Measurements from ENCODE around the gene HTR1D.
A peak's percentile ranks its signal among the peaks of the same experiment; 100 is the strongest.
"Not testable (repeated sequence)": the region's sequence is repeated elsewhere in the genome, so short reads cannot be mapped to it uniquely, and the experiment has no call there.

The HTR1D gene

DNA sequence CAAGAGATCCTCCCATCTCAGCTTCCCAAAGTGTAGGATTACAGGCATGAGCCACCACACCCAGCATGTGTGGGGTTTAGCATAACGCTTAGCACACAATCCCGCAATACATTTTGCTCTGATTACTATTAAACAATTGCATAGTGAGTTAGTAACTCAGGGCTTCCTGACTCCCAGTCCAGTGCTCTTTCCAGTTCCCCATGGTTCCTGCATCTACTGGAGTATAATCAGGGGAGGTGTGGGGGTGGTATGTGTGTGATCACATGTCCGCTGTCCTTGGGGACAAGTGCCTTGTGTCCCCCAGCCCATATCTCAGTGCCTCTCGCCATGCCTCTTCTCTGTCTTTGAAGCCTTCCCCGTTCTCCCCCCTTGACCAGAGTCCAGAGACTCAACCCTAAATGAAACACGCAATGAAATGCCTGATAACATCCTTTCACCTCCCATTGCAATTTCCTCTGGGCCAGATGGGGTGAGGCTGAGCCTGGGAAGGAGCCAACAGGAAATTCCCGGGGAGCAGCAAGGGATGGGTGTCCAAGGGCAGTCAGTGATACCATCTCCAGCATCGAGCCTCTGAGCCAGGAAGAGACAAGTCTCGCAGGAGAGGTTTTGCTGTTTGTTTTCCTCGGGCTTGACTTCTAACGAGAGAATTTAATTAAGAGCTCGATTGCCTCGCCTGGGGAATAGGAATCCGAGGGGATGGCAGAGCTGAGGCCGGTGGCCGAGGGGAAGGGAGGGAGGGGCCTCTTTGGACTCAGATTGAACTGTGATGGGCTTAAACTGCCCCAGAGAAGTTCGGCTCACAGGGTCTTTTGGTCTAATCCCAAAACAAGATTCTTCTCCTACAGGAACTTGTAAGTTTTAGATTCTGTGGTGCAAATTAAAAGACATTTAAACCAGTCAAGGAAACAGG is 7.7 kb upstream of the HTR1D start:
- H3K27me3 Mint-ChIP-seq, result peaks cover 21% of the 10 kb centered on the region
- no peak for DNase-seq
- no peaks in the 10 kb centered on the region for H3K36me3 Mint-ChIP-seq (ENCODE audit: low read depth)
- no peaks in the 10 kb centered on the region for H3K4me1 Mint-ChIP-seq
- H3K9me3 Mint-ChIP-seq, result peaks cover 3% of the 10 kb centered on the region
- no peak overlapping the region for H3K27ac Mint-ChIP-seq
- no peak for ATAC-seq
- H3K4me3 Mint-ChIP-seq, result no peak overlapping the region

DNA sequence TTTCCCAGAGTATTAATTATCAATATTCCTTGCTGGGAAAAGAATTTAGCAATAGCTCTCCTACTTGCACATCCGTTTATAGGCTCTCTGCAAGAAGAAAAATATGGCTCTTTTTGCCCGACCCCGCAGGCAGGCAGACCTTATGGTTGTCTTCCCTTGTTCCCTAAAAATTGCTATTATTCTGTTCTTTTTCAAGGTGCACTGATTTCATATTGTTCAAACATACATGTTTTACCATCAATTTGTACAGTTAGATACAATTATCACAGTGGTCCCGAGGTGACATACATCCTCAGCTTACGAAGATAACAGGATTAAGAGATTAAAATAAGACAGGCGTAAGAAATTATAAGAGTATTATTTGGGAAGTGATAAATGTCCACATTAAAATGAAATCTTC is 6.7 kb upstream of the HTR1D start:
- H3K27me3 Mint-ChIP-seq, result peaks cover 26% of the 10 kb centered on the region
- H3K27ac Mint-ChIP-seq; H3K4me1 Mint-ChIP-seq; H3K9me3 Mint-ChIP-seq; ATAC-seq; H3K36me3 Mint-ChIP-seq (ENCODE audit: low read depth); DNase-seq; H3K4me3 Mint-ChIP-seq: not testable (repeated sequence)

DNA sequence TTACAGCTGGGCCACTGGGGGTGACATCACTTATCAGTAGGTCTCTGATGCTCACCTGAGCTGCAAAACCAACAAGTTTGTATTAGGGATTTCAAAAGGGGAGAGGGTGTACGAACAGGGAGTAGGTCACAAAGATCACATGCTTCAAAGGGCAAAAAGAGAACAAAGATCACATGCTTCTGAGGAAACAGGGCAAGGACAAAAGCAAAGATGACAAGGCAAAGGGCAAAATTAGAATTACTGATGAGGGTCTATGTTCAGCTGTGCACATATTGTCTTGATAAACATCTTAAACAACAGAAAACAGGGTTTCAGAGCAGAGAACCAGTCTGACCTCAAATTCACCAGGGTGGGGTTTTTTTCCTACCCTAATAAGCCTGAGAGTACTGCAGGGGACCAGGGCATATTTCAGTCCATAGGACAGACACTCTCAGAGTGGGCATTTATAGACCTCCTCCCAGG is 6.2 kb upstream of the HTR1D start:
- not testable (repeated sequence) for DNase-seq; H3K4me3 Mint-ChIP-seq; H3K27ac Mint-ChIP-seq; H3K4me1 Mint-ChIP-seq; ATAC-seq; H3K9me3 Mint-ChIP-seq; H3K36me3 Mint-ChIP-seq (ENCODE audit: low read depth)
- peaks cover 30% of the 10 kb centered on the region for H3K27me3 Mint-ChIP-seq

DNA sequence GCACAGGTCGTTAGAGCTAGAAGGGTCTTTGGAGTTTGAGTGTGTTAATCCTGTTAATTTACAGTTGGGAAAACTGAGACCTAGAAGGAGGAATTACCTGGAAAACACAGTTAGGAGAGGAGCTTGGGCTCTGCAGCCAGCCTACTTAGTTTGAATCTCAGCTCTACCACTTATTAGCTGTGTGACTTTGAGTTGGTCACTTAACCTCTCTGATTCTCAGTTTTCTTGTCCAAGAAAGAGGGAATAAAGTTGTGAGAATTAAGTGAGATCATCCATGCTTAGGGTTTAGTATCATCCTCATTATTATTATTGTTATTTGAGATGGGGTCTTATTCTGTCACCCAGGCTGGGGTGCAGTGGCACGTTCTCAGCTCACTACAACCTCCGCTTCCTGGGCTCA is 5.4 kb upstream of the HTR1D start:
- H3K4me3 Mint-ChIP-seq, result no peak overlapping the region
- peaks cover 3% of the 10 kb centered on the region for H3K9me3 Mint-ChIP-seq
- ATAC-seq, result no peak
- H3K27ac Mint-ChIP-seq, result no peak overlapping the region
- no peaks in the 10 kb centered on the region for H3K36me3 Mint-ChIP-seq (ENCODE audit: low read depth)
- H3K27me3 Mint-ChIP-seq, result peaks cover 38% of the 10 kb centered on the region
- DNase-seq, result no peak
- H3K4me1 Mint-ChIP-seq, result peaks cover under 1% of the 10 kb centered on the region

DNA sequence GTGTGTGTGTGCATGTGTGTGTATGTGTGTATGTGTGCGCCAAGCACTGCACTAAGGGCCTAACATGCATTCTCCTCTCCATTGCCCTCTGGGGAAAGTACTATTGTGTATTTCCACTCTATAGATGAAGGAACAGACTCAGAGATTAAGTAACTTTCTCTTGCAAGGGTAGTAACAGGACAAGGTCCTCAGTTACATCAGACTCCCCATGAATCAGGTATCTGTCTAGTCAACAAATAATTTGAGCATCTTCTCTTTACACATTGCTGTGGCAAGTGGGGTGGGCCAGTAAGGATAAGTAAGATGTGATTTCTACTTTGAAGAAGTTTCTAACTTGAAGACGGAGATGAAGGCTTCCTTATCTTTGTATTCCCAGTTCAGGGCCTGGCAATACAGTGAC is 5.0 kb upstream of the HTR1D start:
- DNase-seq, result no peak
- ATAC-seq, result no peak
- Mint-ChIP-seq H3K4me3 (no peak overlapping the region), H3K36me3 (ENCODE audit: low read depth) (no peaks in the 10 kb centered on the region), H3K4me1 (peaks cover 2% of the 10 kb centered on the region), H3K9me3 (peaks cover 3% of the 10 kb centered on the region), H3K27ac (no peak overlapping the region), H3K27me3 (peaks cover 41% of the 10 kb centered on the region)

DNA sequence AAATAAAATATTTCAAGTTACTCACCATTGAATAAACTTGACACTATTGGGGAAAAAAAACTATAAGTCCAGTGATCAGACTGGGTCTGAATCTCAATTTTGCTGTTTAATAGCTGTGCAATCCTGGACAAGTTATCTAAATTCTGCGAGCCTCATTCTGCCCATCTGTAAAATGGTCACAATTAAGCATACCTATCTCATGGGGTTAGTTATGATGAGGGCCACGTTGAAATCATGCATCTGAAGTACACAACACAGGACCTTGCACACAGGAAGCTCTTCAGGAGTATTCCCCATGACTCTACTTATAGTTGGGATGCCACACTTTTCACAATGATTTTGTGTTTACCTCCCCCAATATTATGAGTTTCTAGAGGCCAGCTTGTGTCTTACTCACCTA is 3.8 kb upstream of the HTR1D start:
- DNase-seq (no peak), ATAC-seq (no peak)
- Mint-ChIP-seq H3K36me3 (ENCODE audit: low read depth) (no peaks in the 10 kb centered on the region), H3K27ac (no peak overlapping the region), H3K4me1 (peaks cover 4% of the 10 kb centered on the region), H3K4me3 (no peak overlapping the region), H3K27me3 (peaks cover 46% of the 10 kb centered on the region), H3K9me3 (peaks cover 3% of the 10 kb centered on the region)

DNA sequence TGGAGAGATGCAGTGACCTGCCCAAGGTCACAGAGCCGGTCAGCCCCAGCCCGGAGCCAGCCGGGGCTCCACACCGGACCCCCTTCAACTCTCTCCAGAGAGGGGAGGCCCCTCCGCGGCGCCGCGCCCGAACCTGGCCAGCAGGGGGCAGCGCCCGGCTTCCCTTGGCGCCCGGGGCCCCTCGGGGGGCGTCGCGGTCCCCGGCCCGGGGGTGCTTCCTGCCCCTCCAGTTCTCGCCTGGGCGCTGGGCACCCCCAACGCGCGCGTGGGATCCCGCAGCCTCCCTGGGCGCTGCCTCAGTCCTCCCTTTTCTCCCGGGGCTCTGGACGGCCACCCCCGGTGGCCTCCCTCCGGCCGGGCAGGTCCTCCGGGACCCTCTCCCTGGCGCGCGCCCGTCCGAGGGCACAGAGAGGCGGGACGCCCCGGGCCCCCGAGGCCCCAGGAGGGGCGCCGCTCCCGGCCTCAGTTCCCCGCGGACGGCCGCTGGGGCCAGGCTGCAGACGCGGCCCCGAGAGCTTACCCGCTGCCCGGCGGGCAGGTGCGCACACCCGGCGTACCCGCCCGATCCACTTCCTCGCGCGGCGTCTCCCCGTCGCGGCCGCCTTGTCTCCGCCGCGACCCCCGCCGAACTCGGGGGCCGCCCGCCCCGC is 406 bp downstream of the HTR1D start:
- Mint-ChIP-seq H3K27me3 (peaks cover 69% of the 10 kb centered on the region), H3K27ac (no peak overlapping the region), H3K4me1 (peaks cover 4% of the 10 kb centered on the region), H3K4me3 (peak overlapping the region; percentile 33), H3K9me3 (no peaks in the 10 kb centered on the region), H3K36me3 (ENCODE audit: low read depth) (no peaks in the 10 kb centered on the region)
- ATAC-seq (peak; percentile 62), DNase-seq (peak; percentile 52)

DNA sequence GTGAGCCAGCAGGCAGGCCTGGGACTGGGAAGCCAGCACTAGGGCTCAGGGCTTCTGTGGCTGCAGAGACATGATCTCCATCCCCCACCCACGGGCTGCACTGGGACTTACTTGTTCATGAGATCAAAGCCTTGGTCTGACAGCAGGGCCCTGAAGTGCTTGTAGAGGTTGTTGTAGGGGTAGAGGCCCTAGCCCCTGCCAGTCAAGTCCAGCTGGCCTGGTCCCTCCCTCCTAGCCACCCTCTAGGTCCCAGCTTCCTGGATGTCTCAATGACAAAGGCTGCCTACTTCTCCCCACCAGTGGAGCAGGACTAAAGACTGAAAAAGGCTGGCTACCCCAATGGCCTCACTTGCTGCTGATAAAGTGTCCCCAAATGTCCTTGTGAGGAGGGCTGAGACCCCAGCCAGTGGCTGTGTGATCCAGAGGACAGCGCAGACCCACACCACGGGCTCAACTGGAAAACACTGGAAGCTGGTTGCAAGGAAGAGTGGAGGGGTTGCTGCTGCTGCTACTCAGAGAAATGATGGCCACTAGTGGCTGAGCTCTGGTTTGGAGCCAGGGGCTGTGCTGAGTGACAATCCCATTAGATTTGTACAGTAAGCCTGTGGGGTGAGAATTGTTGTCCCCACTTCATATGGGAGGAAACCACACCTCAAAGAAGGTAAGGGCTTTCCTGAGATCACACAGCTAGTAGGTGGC is 1.4 kb downstream of the HTR1D start:
- peak overlapping the region; percentile 24 for H3K4me3 Mint-ChIP-seq
- no peak for DNase-seq
- no peak overlapping the region for H3K27ac Mint-ChIP-seq
- H3K36me3 Mint-ChIP-seq (ENCODE audit: low read depth), result no peaks in the 10 kb centered on the region
- H3K4me1 Mint-ChIP-seq, result peaks cover 6% of the 10 kb centered on the region
- no peak for ATAC-seq
- H3K9me3 Mint-ChIP-seq, result no peaks in the 10 kb centered on the region
- peaks cover 75% of the 10 kb centered on the region for H3K27me3 Mint-ChIP-seq

DNA sequence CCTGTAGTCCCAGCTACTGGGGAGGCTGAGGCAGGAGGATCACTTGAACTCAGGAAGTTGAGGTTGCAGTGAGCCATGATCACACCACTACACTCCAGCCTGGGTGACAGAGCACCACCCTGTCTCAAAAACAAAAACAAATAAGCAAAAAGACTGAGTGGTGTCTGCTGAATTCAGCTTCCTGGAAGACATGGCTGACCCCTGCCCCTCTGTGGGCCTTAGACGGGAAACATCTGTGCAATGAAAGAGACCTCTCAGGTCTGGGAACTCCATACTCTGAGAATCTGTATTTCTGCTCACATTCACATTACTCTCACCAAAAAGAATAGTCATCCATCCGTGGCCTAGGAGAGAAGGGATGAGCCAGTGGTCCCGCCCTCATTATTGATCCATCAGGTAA is 2.0 kb downstream of the HTR1D start:
- H3K9me3 Mint-ChIP-seq, result no peaks in the 10 kb centered on the region
- no peak overlapping the region for H3K27ac Mint-ChIP-seq
- H3K27me3 Mint-ChIP-seq, result peaks cover 72% of the 10 kb centered on the region
- H3K4me1 Mint-ChIP-seq, result peaks cover 6% of the 10 kb centered on the region
- no peaks in the 10 kb centered on the region for H3K36me3 Mint-ChIP-seq (ENCODE audit: low read depth)
- DNase-seq (no peak), ATAC-seq (no peak)
- H3K4me3 Mint-ChIP-seq, result no peak overlapping the region

DNA sequence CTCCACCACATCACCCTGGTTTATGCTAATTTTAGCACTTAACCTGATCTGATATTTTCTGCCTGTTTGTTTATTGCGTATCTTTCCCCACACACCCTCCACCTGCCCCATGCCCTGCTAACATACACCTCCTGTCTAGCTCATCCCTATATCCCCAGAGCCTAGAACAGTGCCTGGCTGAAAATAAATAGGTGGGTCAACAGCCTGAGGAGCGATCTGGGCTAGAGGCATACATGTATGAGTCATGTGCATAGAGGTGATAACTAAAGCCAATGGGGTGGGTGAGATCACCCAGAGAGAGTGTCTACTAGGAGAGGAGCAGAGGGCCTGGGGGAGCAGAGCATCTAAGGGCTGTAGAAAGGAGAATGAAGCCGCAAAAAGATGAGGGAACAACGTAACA is 2.7 kb downstream of the HTR1D start:
- Mint-ChIP-seq H3K36me3 (ENCODE audit: low read depth) (no peaks in the 10 kb centered on the region), H3K27me3 (peaks cover 70% of the 10 kb centered on the region), H3K27ac (no peak overlapping the region), H3K9me3 (no peaks in the 10 kb centered on the region), H3K4me1 (peaks cover 6% of the 10 kb centered on the region), H3K4me3 (no peak overlapping the region)
- DNase-seq, result no peak
- no peak for ATAC-seq

DNA sequence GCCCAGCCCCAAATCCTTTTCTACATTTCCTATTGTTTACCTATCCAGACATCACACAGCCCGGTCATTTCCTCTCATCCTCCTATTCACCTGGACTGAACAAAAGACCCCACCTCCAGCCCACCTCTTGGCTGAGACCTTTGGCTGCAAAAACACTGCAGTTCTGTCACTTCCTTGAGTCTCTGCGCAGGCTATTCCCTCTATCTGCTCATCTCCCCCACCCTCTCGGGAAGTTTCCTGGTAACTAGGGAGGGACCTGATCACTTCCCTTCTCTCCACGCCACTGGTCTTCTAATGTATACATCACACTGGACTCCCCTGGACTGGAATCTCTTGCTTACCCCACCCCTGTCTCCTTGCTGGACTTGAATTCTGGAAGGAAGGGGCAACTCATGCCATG is 5.3 kb downstream of the HTR1D start:
- ATAC-seq (no peak), DNase-seq (no peak)
- Mint-ChIP-seq H3K36me3 (ENCODE audit: low read depth) (no peaks in the 10 kb centered on the region), H3K27me3 (peaks cover 50% of the 10 kb centered on the region), H3K9me3 (no peaks in the 10 kb centered on the region), H3K27ac (no peak overlapping the region), H3K4me3 (no peak overlapping the region), H3K4me1 (peaks cover 4% of the 10 kb centered on the region)

DNA sequence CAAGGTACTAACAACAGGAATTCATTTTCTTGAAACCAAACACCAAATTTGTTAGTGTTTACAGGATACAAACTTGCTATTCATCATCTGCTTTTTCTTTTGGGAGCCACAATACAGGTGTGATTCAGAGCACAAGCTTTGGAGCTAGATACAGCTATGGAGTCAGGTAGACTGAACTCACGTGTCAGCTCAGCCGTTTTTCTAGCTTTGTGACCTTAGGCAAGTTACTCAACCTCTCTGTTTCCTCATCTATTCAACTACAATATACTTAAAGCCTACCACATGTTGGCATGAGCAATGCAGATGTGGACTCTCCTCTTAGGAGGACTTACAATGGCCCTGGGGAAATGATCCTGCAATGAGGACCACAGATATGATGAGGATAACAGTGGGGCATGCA is 6.3 kb downstream of the HTR1D start:
- Mint-ChIP-seq H3K4me1 (peaks cover 2% of the 10 kb centered on the region), H3K4me3 (no peak overlapping the region), H3K27ac (no peak overlapping the region), H3K27me3 (peaks cover 44% of the 10 kb centered on the region), H3K9me3 (no peaks in the 10 kb centered on the region), H3K36me3 (ENCODE audit: low read depth) (no peaks in the 10 kb centered on the region)
- ATAC-seq (no peak), DNase-seq (no peak)

DNA sequence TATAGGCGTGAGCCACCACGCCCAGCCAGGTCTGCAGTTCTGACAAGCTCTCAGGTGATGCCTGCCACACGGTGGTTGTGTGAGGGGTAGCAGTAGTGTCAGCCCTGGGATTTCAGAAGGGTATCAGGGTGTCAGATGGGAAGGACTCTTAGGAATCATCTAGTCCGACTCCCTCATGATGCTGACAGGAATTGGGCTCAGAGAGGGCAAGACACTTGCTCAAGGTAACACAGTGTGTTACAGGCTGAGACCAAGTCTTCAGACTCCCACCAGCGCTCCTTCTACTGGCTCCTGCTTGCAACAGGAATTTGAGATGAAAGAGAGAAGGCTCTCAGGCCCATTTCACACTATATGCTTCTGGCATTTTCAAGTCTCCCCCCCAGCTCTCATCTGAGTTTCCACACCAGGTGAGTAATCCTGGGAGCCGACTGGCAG is 6.9 kb downstream of the HTR1D start:
- Mint-ChIP-seq H3K36me3 (ENCODE audit: low read depth) (no peaks in the 10 kb centered on the region), H3K27ac (no peak overlapping the region), H3K9me3 (no peaks in the 10 kb centered on the region), H3K4me1 (peaks cover 2% of the 10 kb centered on the region), H3K27me3 (peaks cover 40% of the 10 kb centered on the region), H3K4me3 (no peak overlapping the region)
- no peak for DNase-seq
- ATAC-seq, result no peak

DNA sequence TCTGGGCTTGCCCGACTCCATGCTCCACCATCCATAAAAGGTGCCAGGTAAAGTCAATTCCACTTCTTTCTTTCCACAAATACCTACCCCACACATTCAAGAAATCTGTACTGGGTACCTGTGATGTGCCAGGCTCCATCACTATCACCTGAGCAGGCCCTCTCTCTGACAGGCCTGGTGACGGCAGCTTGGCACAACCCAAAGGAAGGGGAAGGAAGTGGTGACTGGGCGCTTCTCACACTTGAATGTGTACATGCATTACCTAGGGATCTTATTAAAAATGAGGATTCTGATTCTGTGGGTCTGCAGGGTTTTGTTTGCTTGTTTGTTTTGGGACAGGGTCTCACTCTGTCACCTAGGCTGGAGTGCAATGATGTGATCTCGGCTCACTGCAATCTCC is 7.5 kb downstream of the HTR1D start:
- ATAC-seq (no peak), DNase-seq (no peak)
- H3K9me3 Mint-ChIP-seq, result no peaks in the 10 kb centered on the region
- no peak overlapping the region for H3K4me3 Mint-ChIP-seq
- peaks cover 2% of the 10 kb centered on the region for H3K4me1 Mint-ChIP-seq
- no peak overlapping the region for H3K27ac Mint-ChIP-seq
- H3K36me3 Mint-ChIP-seq (ENCODE audit: low read depth), result no peaks in the 10 kb centered on the region
- H3K27me3 Mint-ChIP-seq, result peaks cover 35% of the 10 kb centered on the region

DNA sequence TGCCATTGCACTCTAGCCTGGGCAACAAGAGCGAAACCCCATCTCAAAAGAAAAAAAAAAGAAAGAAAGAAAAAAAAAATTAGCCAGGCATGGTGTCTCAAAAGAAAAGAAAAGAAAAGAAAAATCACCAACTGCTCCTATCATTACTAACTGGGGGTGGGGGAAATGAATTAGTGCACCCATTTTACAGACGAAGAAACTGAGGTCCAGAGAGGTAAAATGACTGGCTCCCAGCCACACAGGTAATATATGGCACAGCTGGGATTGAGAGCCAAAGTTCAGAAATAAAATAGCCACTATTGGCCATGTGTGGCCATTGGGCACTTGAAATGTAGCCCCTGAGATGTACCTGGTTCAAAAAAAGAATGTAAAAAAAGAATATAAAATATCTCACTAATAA is 8.8 kb downstream of the HTR1D start:
- no peaks in the 10 kb centered on the region for H3K9me3 Mint-ChIP-seq
- no peak overlapping the region for H3K27ac Mint-ChIP-seq
- H3K4me1 Mint-ChIP-seq, result peaks cover 2% of the 10 kb centered on the region
- H3K36me3 Mint-ChIP-seq (ENCODE audit: low read depth), result no peaks in the 10 kb centered on the region
- ATAC-seq (no peak), DNase-seq (no peak)
- H3K4me3 Mint-ChIP-seq, result no peak overlapping the region
- peaks cover 24% of the 10 kb centered on the region for H3K27me3 Mint-ChIP-seq
